G401.6 (cell line): ENCODE data around the gene ATP2B2.

Source experiments
- FAIRE-seq: peaks from 2 replicates; lab custom pipeline; 2012; peaks lifted over from hg19 to GRCh38; lab: Jason Lieb, UNC

Gene ATP2B2

GRCh38 chr3:10426346-10427220 is 78.8 kb downstream of the ATP2B2 start:
- FAIRE-seq: no peak

GRCh38 chr3:10423171-10423882 is 82.1 kb downstream of the ATP2B2 start:
- FAIRE-seq: no peak

GRCh38 chr3:10421996-10422395 is 83.4 kb downstream of the ATP2B2 start:
- FAIRE-seq: no peak

GRCh38 chr3:10420745-10421475 is 84.5 kb downstream of the ATP2B2 start:
- no peak for FAIRE-seq

GRCh38 chr3:10419637-10420232 is 85.7 kb downstream of the ATP2B2 start:
- no peak for FAIRE-seq

GRCh38 chr3:10417847-10418246 is 87.5 kb downstream of the ATP2B2 start:
- FAIRE-seq: no peak

- no peak for FAIRE-seq
Observed at GRCh38 chr3:10416730-10417300, 88.6 kb downstream of the ATP2B2 start.

- no peak for FAIRE-seq
Observed at GRCh38 chr3:10413041-10413440, 92.3 kb downstream of the ATP2B2 start.

GRCh38 chr3:10411598-10412332 is 93.6 kb downstream of the ATP2B2 start:
- FAIRE-seq: no peak

GRCh38 chr3:10410383-10411002 is 94.9 kb downstream of the ATP2B2 start:
- FAIRE-seq: no peak

GRCh38 chr3:10408680-10409079 is 96.7 kb downstream of the ATP2B2 start:
- FAIRE-seq: no peak

- FAIRE-seq: no peak
Observed at GRCh38 chr3:10407361-10407760, 98.0 kb downstream of the ATP2B2 start.

GRCh38 chr3:10406414-10406813 is 99.0 kb downstream of the ATP2B2 start:
- no peak for FAIRE-seq

- no peak for FAIRE-seq
Observed at GRCh38 chr3:10405816-10406215, 99.6 kb downstream of the ATP2B2 start.

GRCh38 chr3:10404876-10405275 is 100.5 kb downstream of the ATP2B2 start:
- FAIRE-seq: no peak

- FAIRE-seq: no peak
Observed at GRCh38 chr3:10404377-10404776, 101.0 kb downstream of the ATP2B2 start.

GRCh38 chr3:10401990-10402761 is 103.2 kb downstream of the ATP2B2 start:
- FAIRE-seq: no peak

GRCh38 chr3:10400749-10401495 is 104.5 kb downstream of the ATP2B2 start:
- FAIRE-seq: no peak

GRCh38 chr3:10400050-10400748 is 105.2 kb downstream of the ATP2B2 start:
- FAIRE-seq: no peak
